Measurements from ENCODE around the gene FADS6. TPM values are rescaled to one million over a fixed set of nuclear protein-coding genes. Genes with fewer than 3 reads are reported as not detected.

Gene FADS6
- total and polyA plus RNA-seq, 2 of the 13 experiments (the other 11 are each of a cell fraction or from before 2014, with no cell fraction given) = 0.11 TPM

- TF ChIP-seq ZNF574 (CRISPR knock-in tag; IDR thresholded peaks at IDR 0.05) (peak; percentile 70), ZMAT3 (CRISPR knock-in tag; conservative IDR thresholded peaks at IDR 0.05) (peak; percentile 82), HMGXB3 (CRISPR knock-in tag; IDR thresholded peaks at IDR 0.05; ENCODE audit: borderline replicate concordance) (peak; percentile 99), ZNF264 (CRISPR knock-in tag; IDR thresholded peaks at IDR 0.05) (no peak), POLR2G (IDR thresholded peaks at IDR 0.05; ENCODE audit: low read depth, low read length) (peak; percentile 97), ZNF337 (CRISPR knock-in tag; IDR thresholded peaks at IDR 0.05; ENCODE audit: borderline replicate concordance, low read depth) (peak; percentile 2), ZNF407 (CRISPR knock-in tag; IDR thresholded peaks at IDR 0.05; ENCODE audit: not compliant biosample characterization) (peak; percentile 2)
These were observed 20.2 kb downstream of the FADS6 start (continued) for GRCh38 chr17:74873037-74873873.
